Prostate gland (tissue), 2 donors: ENCODE data around the gene DEPDC4.

ENCODE experiments used
- CTCF ChIP-seq, 4 experiments: fragments of 200-600 bp in 2 of 4; fragments of 450-650 bp in 2 of 4; sonication (generic) in 2 of 4; IDR thresholded peaks; 1 replicate in 3 of 4; 2 replicates in 1 of 4; pipeline ENCODE4 v1.5.1; 2016 to 2019; ENCODE audit warnings: antibody characterized with exemption in 4 of 4, mild to moderate bottlenecking in 2 of 4, moderate library complexity in 2 of 4
- POLR2A ChIP-seq: fragments of 450-650 bp; IDR thresholded peaks from one replicate; pipeline ENCODE4 v1.6.1; 2016; ENCODE audit warnings: antibody characterized with exemption, mild to moderate bottlenecking
- POLR2AphosphoS5 ChIP-seq: sonication (generic); formaldehyde crosslinking; IDR thresholded peaks from one replicate; pipeline ENCODE4 v1.6.1; 2017; ENCODE audit warnings: antibody characterized with exemption

DNA sequence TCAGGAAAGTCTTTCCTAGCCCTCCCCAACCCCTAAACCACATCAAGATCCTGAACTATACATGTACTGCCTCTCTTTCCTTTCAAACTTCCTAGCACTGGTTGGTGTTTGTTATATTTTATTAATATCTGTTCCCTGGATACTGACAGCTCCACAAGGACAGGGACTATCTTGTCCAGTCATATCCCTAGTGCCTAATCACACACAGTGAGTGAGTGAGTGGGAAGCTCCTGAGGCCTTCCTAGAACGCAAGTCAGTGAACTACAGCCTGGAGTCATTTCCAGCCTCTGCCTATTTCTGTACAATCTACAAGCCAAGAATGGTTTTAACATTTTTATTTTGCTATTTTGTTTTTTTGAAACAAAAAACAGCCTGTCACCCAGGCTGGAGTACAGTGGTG, 73.8 kb downstream of the DEPDC4 start:
- TF ChIP-seq POLR2AphosphoS5 = no peak
- no peak for TF ChIP-seq CTCF (IDR thresholded peaks at IDR 0.05)
- no peak for TF ChIP-seq POLR2A
